K562 (cell line): ENCODE measurements around the gene MAMDC2. TPM values are rescaled to one million over a fixed set of nuclear protein-coding genes. Genes with fewer than 3 reads are reported as not detected.
A peak's percentile ranks its signal among the peaks of the same experiment; 100 is the strongest.

Experiments used
- ATF7 ChIP-seq: fragments of 450-650 bp; IDR thresholded peaks from 2 replicates; pipeline ENCODE4 v1.7.1; 2014; ENCODE audit warnings: mild to moderate bottlenecking, moderate library complexity
- CHD7 ChIP-seq: fragments of 200-600 bp; sonication (generic); IDR thresholded peaks from one replicate; pipeline ENCODE4 v1.6.1; 2012; ENCODE audit warnings: mild to moderate bottlenecking, low read depth, low read length, inconsistent platforms
- CXXC5 ChIP-seq: fragments of 250-450 bp; sonication (Bioruptor Pico); IDR thresholded peaks from 2 replicates; pipeline ENCODE4 v1.8.0; 2022; ENCODE audit warnings: inconsistent platforms, mild to moderate bottlenecking, moderate library complexity
- FOXJ2 ChIP-seq: fragments of 200-800 bp; sonication (Bioruptor generic); IDR thresholded peaks from 2 replicates; pipeline ENCODE4 v1.6.1; 2016; ENCODE audit warnings: missing genetic modification characterization, missing compliant biosample characterization
- HINFP ChIP-seq: fragments of 450-650 bp; conservative IDR thresholded peaks from 2 replicates; pipeline ENCODE4 v1.6.1; 2016; ENCODE audit warnings: missing genetic modification characterization, low read depth, mild to moderate bottlenecking, control low read depth, missing compliant biosample characterization
- KDM2B ChIP-seq: fragments of 250-450 bp; sonication (Bioruptor Pico); IDR thresholded peaks from 2 replicates; pipeline ENCODE4 v1.8.0; 2021; ENCODE audit warnings: mild to moderate bottlenecking, moderate library complexity
- MAFF ChIP-seq: IDR thresholded peaks from 2 replicates; pipeline ENCODE4 v1.6.1; 2012; ENCODE audit warnings: low read length, improper control_type of control experiment
- MAX ChIP-seq: sonication (generic); formaldehyde crosslinking; IDR thresholded peaks from 2 replicates; pipeline ENCODE4 v1.9.0; 2022; ENCODE audit warnings: mild to moderate bottlenecking, missing genetic modification reagents
- PHF8 ChIP-seq: fragments of 200-600 bp; sonication (generic); IDR thresholded peaks from 2 replicates; pipeline ENCODE4 v1.6.1; 2012; ENCODE audit warnings: mixed run types, mild to moderate bottlenecking, inconsistent platforms, low read length, moderate library complexity, borderline replicate concordance
- RAD21 ChIP-seq, 2 experiments: fragments of 250-450 bp in 1 of 2; fragments of 450-650 bp in 1 of 2; sonication (Bioruptor Pico) in 1 of 2; formaldehyde crosslinking in 1 of 2; IDR thresholded peaks in 1 of 2; conservative IDR thresholded peaks in 1 of 2; 2 replicates each; pipeline versions ENCODE4 v1.4.0 to v1.8.0; 2020 to 2022; ENCODE audit warnings: mild to moderate bottlenecking in 2 of 2, moderate library complexity in 1 of 2
- SREBF1 ChIP-seq: fragments of 150-350 bp; IDR thresholded peaks from 2 replicates; pipeline ENCODE4 v1.6.1; 2014; ENCODE audit warnings: antibody characterized with exemption, low read depth, low read length, borderline replicate concordance
- ZEB2 ChIP-seq: fragments of 450-650 bp; IDR thresholded peaks from 2 replicates; pipeline ENCODE4 v1.6.1; 2016
- polyA plus RNA-seq, 8 experiments: library from polyadenylated mRNA; depleted of rRNA in 4 of 8; stranded (reverse) in 5 of 8; unstranded in 3 of 8; fragments of >200 nt; fragmentation: Nextera tagmentation in 2 of 8; fragmentation: Illumina TruSeq in 1 of 8; extraction: Ambion mirVana in 2 of 8; extraction: Trizol in 1 of 8; gene quantifications; 2 replicates each; pipeline versions ENCODE4 v1.2.1 to v1.2.3, GENCODE V29; 2011 to 2014; ENCODE audit warnings: inconsistent platforms in 1 of 8, missing spikeins in 1 of 8
- total RNA-seq, 7 experiments: library from RNA; depleted of rRNA in 6 of 7; stranded (reverse); fragments of >200 nt in 6 of 7; fragmentation: Illumina TruSeq in 2 of 7; extraction: Trizol in 2 of 7; gene quantifications; 2 replicates each; pipeline versions ENCODE4 v1.2.1 to v1.2.3, GENCODE V29; 2011 to 2021; ENCODE audit warnings: low replicate concordance in 1 of 7

Gene MAMDC2
- total and polyA plus RNA-seq, 9 of the 15 experiments (the other 6 are each of a cell fraction or from before 2014, with no cell fraction given): 0.01 to 0.03 TPM; not detected in 7

DNA sequence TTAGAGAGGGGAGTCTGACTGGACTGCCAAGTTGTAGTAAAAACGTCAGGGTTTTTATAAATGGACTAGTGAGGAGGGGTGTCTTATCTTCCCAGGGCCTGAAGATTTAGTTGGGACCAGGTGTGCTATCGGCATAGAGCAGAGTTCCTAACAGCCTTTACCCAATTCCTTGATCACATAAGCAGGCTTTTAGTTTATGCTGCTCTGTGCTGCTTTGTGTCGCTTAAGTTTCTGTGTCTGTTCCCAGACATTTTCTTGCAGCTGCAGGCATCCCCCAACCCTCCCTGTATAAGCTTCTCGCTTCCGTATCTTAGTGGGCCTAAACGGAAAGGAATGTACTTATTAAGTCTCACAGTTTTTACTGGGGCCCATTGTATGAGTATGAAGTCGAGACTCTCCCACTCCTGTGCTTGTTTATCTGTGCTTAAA is 212.5 kb downstream of the MAMDC2 start (continued):
- no peak for TF ChIP-seq CHD7
- TF ChIP-seq SREBF1: no peak
- no peak for TF ChIP-seq MAFF
- no peak for TF ChIP-seq RAD21 (CRISPR knock-in tag; conservative IDR thresholded peaks at IDR 0.05 in 1 of 2, IDR thresholded peaks at IDR 0.05 in 1 of 2)
- no peak for TF ChIP-seq HINFP (tag)
- peak; percentile 70; the same call in 1 of the 2 replicates for TF ChIP-seq ATF7
- no peak for TF ChIP-seq PHF8
- TF ChIP-seq CXXC5 (CRISPR knock-in tag): 0 out of 2 replicates have a peak, but pooled peaks have one; percentile 8
- TF ChIP-seq KDM2B (CRISPR knock-in tag): no peak
- TF ChIP-seq FOXJ2 (tag): no peak
- TF ChIP-seq MAX: no peak
- peak; percentile 65; the same call in 1 of the 2 replicates for TF ChIP-seq ZEB2
